ENCODE data around the gene GJD2. TPM values are rescaled to one million over a fixed set of nuclear protein-coding genes. Genes with fewer than 3 reads are reported as not detected.
A peak's percentile ranks its signal among the peaks of the same experiment; 100 is the strongest.

The GJD2 gene
- polyA plus RNA-seq, 1 experiment: not detected

DNA sequence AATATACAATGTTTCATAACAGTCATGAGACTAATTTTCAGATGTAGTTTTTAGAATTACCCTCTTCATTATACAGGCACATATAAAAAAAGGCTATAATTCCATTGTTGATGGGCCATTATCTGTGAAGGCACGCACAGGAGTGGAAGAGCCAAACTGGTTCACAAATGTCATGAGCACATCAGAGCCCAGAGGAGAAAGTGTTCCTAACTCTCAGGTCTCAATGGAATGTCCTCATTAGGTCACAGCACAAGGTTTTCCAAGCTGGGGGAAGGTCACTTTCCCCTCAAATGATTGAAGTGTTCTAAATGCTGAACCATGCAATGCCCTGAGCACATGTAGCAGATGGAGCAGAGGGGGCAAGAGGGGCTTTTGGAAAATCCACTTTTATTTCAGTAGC, 41.2 kb downstream of the GJD2 start:
- TF ChIP-seq, protein P1, sequence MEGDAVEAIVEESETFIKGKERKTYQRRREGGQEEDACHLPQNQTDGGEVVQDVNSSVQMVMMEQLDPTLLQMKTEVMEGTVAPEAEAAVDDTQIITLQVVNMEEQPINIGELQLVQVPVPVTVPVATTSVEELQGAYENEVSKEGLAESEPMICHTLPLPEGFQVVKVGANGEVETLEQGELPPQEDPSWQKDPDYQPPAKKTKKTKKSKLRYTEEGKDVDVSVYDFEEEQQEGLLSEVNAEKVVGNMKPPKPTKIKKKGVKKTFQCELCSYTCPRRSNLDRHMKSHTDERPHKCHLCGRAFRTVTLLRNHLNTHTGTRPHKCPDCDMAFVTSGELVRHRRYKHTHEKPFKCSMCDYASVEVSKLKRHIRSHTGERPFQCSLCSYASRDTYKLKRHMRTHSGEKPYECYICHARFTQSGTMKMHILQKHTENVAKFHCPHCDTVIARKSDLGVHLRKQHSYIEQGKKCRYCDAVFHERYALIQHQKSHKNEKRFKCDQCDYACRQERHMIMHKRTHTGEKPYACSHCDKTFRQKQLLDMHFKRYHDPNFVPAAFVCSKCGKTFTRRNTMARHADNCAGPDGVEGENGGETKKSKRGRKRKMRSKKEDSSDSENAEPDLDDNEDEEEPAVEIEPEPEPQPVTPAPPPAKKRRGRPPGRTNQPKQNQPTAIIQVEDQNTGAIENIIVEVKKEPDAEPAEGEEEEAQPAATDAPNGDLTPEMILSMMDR (IDR thresholded peaks at IDR 0.05; ENCODE audit: insufficient read depth, low read depth, low read length): no peak
- H3K36me3 ChIP-seq (ENCODE audit: control insufficient read depth, insufficient read depth, low read length): no peaks in the 10 kb centered on the region
- H3K27me3 ChIP-seq (ENCODE audit: control insufficient read depth, insufficient read depth, low read length): peaks cover 2% of the 10 kb centered on the region; the same call in 1 of the 2 replicates
- H3K4me3 ChIP-seq (ENCODE audit: low read depth, low read length): no peak overlapping the region
- no peak for DNase-seq (ENCODE audit: low read depth)
- ChIA-PET CTCF (no interaction called here), POLR2A (no interaction called here)

DNA sequence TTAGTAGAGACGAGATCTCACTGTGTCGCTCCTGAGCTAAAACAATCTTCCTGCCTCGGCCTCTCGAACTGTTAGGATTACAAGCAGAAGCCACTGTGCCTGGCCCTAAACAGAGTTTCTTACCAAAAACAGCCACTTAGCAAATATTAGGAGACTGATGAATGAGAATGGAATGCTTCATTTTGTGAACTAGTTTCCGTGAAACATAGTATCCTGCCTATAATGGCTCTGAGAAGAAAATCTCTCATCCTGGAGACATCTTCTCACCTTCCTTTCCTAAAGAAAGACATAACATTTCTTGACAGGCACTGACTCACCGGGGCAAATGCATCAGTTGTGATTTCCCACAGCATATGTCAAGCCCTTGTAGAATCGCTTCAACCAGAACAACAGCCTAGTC, 44.9 kb downstream of the GJD2 start:
- H3K36me3 ChIP-seq (ENCODE audit: control insufficient read depth, insufficient read depth, low read length): no peaks in the 10 kb centered on the region
- TF ChIP-seq, protein P1 (IDR thresholded peaks at IDR 0.05; ENCODE audit: insufficient read depth, low read depth, low read length): no peak
- DNase-seq (ENCODE audit: low read depth): peak; percentile 31
- H3K4me3 ChIP-seq (ENCODE audit: low read depth, low read length): no peak overlapping the region
- H3K27me3 ChIP-seq (ENCODE audit: control insufficient read depth, insufficient read depth, low read length): no peaks in the 10 kb centered on the region; the same call in 1 of the 2 replicates
- ChIA-PET POLR2A (interaction anchor here (0.6 kb wide), 1 partner anchor 31 kb away, joined by 14 read pairs; no protein-coding TSS in a partner anchor), CTCF (interaction anchor here (1.0 to 3.4 kb wide), 4 partner anchors 9 to 211 kb away, joined by 3 to 33 read pairs (median 12); no protein-coding TSS in a partner anchor)

DNA sequence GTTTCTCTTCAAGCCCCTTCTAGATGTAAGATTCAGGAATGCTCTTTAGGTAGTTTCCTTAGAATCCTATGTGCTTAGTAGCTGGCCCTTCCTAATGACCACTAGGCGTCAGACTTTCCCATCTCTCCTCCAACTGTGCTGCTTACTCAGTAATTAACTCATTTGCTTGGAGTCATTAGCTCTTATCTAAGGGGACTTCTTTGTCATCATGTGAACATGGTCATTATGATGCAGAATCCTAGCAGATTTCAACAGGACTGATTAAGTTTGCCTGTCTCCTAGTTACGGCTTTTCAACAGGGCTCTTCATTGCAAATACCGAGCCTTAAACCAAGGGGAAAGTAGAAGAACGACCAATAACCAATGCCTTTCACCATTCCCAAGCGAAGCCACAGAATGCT, 46.4 kb downstream of the GJD2 start:
- ChIA-PET POLR2A (no interaction called here), CTCF (interaction anchor here (0.7 to 3.4 kb wide), 33 partner anchors 11 to 231 kb away, joined by 3 to 33 read pairs (median 4); no protein-coding TSS in a partner anchor)
- DNase-seq (ENCODE audit: low read depth): no peak
- H3K36me3 ChIP-seq (ENCODE audit: control insufficient read depth, insufficient read depth, low read length): no peaks in the 10 kb centered on the region
- H3K27me3 ChIP-seq (ENCODE audit: control insufficient read depth, insufficient read depth, low read length): no peaks in the 10 kb centered on the region; the same call in 1 of the 2 replicates
- no peak overlapping the region for H3K4me3 ChIP-seq (ENCODE audit: low read depth, low read length)
- TF ChIP-seq, protein P1 (IDR thresholded peaks at IDR 0.05; ENCODE audit: insufficient read depth, low read depth, low read length): peak; percentile 94

DNA sequence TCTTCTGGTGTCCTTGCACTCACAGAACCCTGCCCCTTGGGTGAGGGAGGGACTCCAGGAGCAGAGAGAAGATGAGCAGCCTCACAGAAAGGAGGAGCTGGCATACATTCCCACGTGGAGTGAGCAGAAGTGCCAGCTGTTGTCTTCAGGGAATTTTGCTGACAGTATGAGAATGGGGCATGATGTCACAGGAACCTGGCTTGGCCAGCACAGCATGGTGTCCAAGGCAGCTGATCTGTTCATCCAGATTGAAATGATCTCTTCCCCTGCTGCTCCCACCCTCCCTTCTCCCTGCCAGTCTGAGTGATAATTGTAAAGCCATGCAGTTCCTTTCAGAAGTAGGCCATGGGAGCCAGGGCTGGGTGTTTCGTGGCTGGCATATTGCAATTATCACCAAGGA, 53.3 kb downstream of the GJD2 start:
- CTCF ChIA-PET: no interaction called here
- H3K36me3 ChIP-seq (ENCODE audit: control insufficient read depth, insufficient read depth, low read length): no peaks in the 10 kb centered on the region
- no peaks in the 10 kb centered on the region; the same call in 1 of the 2 replicates for H3K27me3 ChIP-seq (ENCODE audit: control insufficient read depth, insufficient read depth, low read length)
- no peak overlapping the region for H3K4me3 ChIP-seq (ENCODE audit: low read depth, low read length)
- DNase-seq (ENCODE audit: low read depth): no peak
- POLR2A ChIA-PET: no interaction called here
- TF ChIP-seq, protein P1 (IDR thresholded peaks at IDR 0.05; ENCODE audit: insufficient read depth, low read depth, low read length): no peak

Other genes starting within 250 kb of the GJD2 start
- gene GOLGA8B, start 171.3 kb downstream of the GJD2 start, polyA plus RNA-seq (2011; rRNA removed): 30.0 and 30.4 TPM in 2 replicates
- 7.6 and 15.2 TPM in 2 replicates for gene ACTC1, start 40.6 kb upstream of the GJD2 start, polyA plus RNA-seq (2011; rRNA removed)
- gene AQR, start 214.7 kb upstream of the GJD2 start, polyA plus RNA-seq (2011; rRNA removed): 15.3 and 24.7 TPM in 2 replicates
- gene ZNF770, start 233.3 kb upstream of the GJD2 start, polyA plus RNA-seq (2011; rRNA removed): 8.6 and 16.0 TPM in 2 replicates

All from BJ (cell line).